Activated B cell treated with CpG ODN at 0.5 μM for 24 hours (primary cell): ENCODE results near the gene LCLAT1. TPM values are rescaled to one million over a fixed set of nuclear protein-coding genes. Genes with fewer than 3 reads are reported as not detected.

Experiments used
- ATAC-seq: fragments of 200-7000 bp; cut with Tn5 transposase; one replicate; pipeline ENCODE4 v1.10.0; 2021; ENCODE audit warnings: low read depth, mild to moderate bottlenecking, moderate library complexity
- CTCF ChIA-PET: fragments of 350-600 bp; sonication (Branson Sonifier 250); formaldehyde crosslinking; loops from one replicate; lab custom pipeline; 2021; ENCODE audit warnings: antibody characterized with exemption; lab: Charles Lee
- POLR2A ChIA-PET: fragments of 350-600 bp; sonication (Branson Sonifier 250); formaldehyde crosslinking; loops from one replicate; lab custom pipeline; 2021; ENCODE audit warnings: antibody characterized with exemption; lab: Charles Lee
- DNase-seq: peaks from one replicate; pipeline ENCODE4 v3.0.0; 2022
- H3K27ac Mint-ChIP-seq: one replicate; pipeline ENCODE4 v1.8.0; 2020; ENCODE audit warnings: mixed read lengths
- H3K27me3 Mint-ChIP-seq: one replicate; pipeline ENCODE4 v1.8.0; 2021; ENCODE audit warnings: mixed read lengths
- H3K36me3 Mint-ChIP-seq: one replicate; pipeline ENCODE4 v1.8.0; 2021; ENCODE audit warnings: low read depth, mixed read lengths
- H3K4me1 Mint-ChIP-seq: one replicate; pipeline ENCODE4 v1.8.0; 2021; ENCODE audit warnings: mixed read lengths
- H3K4me3 Mint-ChIP-seq: one replicate; pipeline ENCODE4 v1.8.0; 2020; ENCODE audit warnings: mild to moderate bottlenecking, mixed read lengths
- H3K9me3 Mint-ChIP-seq: one replicate; pipeline ENCODE4 v1.8.0; 2020; ENCODE audit warnings: mixed read lengths
- intact Hi-C: fragments of 100-400 bp; cut with micrococcal nuclease; formaldehyde crosslinking; loops from one replicate; pipeline ENCODE4 v1.15.1; 2024
- total RNA-seq: library from RNA; stranded (reverse); gene quantifications from 2 replicates; pipeline ENCODE4 v1.2.3, GENCODE V29; 2022
- TF ChIP-seq, protein P1 (sequence below): fragments of 200-600 bp; IDR thresholded peaks from one replicate; pipeline ENCODE4 v1.8.0; 2022; ENCODE audit warnings: antibody characterized with exemption, mild to moderate bottlenecking

The LCLAT1 gene
- total RNA-seq, 1 donor from 2014 or later = 25.9 TPM

DNA sequence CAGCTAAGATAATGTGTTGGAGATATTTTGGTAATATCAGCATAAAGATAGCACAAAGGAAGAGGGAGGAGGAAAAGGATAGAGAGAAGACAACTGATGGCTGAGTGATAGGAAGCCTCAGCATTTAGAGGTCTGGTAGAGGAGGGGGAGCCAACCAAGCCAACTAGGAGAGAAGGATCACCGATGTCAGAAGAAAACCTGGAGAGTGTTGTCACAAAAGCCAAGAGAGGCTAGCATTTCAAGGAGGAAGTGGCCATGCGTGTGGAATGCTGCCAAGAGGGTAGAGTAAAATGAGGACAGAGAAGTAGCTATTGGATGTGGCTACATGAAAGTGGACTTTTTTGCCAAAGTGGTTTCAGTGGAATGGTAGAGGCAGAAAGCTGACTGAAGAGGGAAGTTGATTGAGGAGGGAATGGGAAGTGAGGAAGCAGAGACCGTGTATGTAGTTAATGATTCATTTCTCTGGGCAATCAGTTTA lies 34.3 kb downstream of the LCLAT1 start:
- ATAC-seq = no peak
- ChIA-PET POLR2A (interaction anchor here (0.6 kb wide), 2 partner anchors 53 to 250 kb away, joined by 3 read pairs; no protein-coding TSS in a partner anchor), CTCF (interaction anchor here (1.5 to 1.8 kb wide), 2 partner anchors 273 to 317 kb away, joined by 5 to 7 read pairs; no protein-coding TSS in a partner anchor)
- TF ChIP-seq, protein P1, sequence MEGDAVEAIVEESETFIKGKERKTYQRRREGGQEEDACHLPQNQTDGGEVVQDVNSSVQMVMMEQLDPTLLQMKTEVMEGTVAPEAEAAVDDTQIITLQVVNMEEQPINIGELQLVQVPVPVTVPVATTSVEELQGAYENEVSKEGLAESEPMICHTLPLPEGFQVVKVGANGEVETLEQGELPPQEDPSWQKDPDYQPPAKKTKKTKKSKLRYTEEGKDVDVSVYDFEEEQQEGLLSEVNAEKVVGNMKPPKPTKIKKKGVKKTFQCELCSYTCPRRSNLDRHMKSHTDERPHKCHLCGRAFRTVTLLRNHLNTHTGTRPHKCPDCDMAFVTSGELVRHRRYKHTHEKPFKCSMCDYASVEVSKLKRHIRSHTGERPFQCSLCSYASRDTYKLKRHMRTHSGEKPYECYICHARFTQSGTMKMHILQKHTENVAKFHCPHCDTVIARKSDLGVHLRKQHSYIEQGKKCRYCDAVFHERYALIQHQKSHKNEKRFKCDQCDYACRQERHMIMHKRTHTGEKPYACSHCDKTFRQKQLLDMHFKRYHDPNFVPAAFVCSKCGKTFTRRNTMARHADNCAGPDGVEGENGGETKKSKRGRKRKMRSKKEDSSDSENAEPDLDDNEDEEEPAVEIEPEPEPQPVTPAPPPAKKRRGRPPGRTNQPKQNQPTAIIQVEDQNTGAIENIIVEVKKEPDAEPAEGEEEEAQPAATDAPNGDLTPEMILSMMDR = no peak
- intact Hi-C loops = no loop called here
- peaks cover 9% of the 10 kb centered on the region for H3K36me3 Mint-ChIP-seq
- no peak for DNase-seq
- H3K9me3 Mint-ChIP-seq = no peaks in the 10 kb centered on the region
- peak overlapping the region; percentile 10 for H3K27ac Mint-ChIP-seq
- H3K4me1 Mint-ChIP-seq = peaks cover 33% of the 10 kb centered on the region
- no peak overlapping the region for H3K4me3 Mint-ChIP-seq
- H3K27me3 Mint-ChIP-seq = no peaks in the 10 kb centered on the region

DNA sequence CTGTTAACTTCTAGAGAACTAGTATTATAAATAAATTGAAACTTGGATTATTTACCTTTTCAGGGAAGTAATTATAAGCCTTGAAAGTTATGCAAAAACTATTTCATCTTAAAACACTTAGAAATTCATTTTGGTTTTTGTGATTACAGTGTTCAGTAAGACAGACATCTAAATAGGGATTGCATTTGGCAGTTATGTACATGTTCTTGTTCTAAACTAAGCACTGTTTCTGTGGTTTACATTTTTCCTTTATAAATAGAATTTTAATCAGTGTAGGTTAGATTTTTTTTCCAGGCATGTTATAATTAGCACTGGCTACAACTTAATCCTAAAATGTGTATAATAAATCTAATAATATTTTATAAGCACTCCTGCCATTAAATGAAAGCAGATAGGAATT lies 35.0 kb downstream of the LCLAT1 start:
- Mint-ChIP-seq H3K27ac (no peak overlapping the region), H3K4me1 (peaks cover 38% of the 10 kb centered on the region), H3K9me3 (no peaks in the 10 kb centered on the region), H3K27me3 (no peaks in the 10 kb centered on the region), H3K4me3 (no peak overlapping the region), H3K36me3 (peaks cover 9% of the 10 kb centered on the region)
- ATAC-seq (no peak), DNase-seq (no peak)
- intact Hi-C loops = no loop called here
- POLR2A ChIA-PET = interaction anchor here (0.6 kb wide), 1 partner anchor 52 kb away, joined by 3 read pairs; no protein-coding TSS in a partner anchor
- TF ChIP-seq, protein P1 = no peak
- CTCF ChIA-PET = interaction anchor here (1.1 kb wide), 1 partner anchor 230 kb away, joined by 3 read pairs; no protein-coding TSS in a partner anchor

DNA sequence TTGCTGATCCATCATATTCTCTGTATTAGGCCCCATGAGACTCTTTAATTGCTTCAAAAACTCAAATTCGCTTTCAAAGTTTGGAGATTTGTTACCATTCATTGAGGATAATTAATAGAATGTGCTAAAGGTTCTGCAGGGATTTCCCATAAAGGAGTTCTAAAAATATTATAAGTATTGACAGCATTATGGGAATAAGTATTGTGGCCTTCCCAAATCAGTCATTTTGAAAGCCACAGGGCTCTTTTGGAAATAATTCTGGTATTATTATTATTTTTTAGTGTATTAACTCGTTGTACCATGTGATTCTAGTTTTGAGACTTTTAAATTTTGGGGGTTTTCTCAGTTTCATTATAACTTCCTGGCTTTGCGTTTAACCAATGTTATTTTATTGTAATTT lies 37.1 kb downstream of the LCLAT1 start:
- intact Hi-C loops = no loop called here
- CTCF ChIA-PET = no interaction called here
- H3K36me3 Mint-ChIP-seq = peaks cover 9% of the 10 kb centered on the region
- TF ChIP-seq, protein P1 = no peak
- POLR2A ChIA-PET = no interaction called here
- no peak overlapping the region for H3K4me3 Mint-ChIP-seq
- no peak overlapping the region for H3K27ac Mint-ChIP-seq
- no peak for DNase-seq
- H3K4me1 Mint-ChIP-seq = peaks cover 54% of the 10 kb centered on the region
- ATAC-seq = no peak
- H3K27me3 Mint-ChIP-seq = no peaks in the 10 kb centered on the region
- no peaks in the 10 kb centered on the region for H3K9me3 Mint-ChIP-seq

DNA sequence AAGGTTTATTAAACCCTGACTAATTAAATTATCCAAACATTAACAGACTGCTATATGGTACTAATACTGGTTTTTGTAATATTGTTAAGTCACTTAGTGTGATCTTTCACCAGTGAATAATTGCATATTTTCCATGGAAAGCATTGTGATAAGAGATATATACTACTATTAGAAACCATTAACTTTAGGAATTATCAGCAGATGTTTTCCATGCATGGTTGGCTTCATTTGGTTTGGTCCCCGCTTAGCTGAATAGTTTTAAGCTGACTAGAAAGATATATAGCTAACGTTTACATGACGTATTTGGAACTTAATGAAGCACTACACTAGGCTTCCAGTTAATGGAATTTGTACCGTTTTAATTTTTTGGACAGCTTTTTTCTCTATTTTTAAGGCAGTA lies 37.9 kb downstream of the LCLAT1 start:
- Mint-ChIP-seq H3K27ac (peak overlapping the region; percentile 8), H3K4me1 (peaks cover 56% of the 10 kb centered on the region)
- CTCF ChIA-PET = interaction anchor here (1.1 kb wide), 1 partner anchor 226 kb away, joined by 4 read pairs; no protein-coding TSS in a partner anchor

DNA sequence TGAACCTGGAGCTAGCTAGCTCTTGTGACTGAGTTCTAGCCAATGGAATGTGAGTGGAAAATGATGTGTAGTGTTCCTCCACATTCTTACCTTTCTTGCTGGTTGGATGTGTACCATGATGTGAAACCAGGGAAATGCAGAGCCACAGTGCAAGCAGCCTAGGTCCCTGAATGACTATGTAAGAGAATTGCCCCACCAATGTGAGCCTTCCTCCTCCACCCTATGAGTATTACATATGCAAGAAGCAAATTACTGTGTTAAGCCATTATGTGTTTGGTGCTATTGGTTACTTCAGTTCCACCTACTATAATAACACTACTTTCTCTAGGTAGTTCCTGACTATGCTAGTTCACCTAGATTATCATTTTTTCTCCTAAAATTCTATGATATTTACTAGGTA lies 39.6 kb downstream of the LCLAT1 start:
- TF ChIP-seq, protein P1 = no peak
- Mint-ChIP-seq H3K27ac (no peak overlapping the region), H3K4me3 (no peak overlapping the region), H3K36me3 (peaks cover 8% of the 10 kb centered on the region), H3K27me3 (no peaks in the 10 kb centered on the region), H3K4me1 (peaks cover 49% of the 10 kb centered on the region), H3K9me3 (peaks cover 3% of the 10 kb centered on the region)
- POLR2A ChIA-PET = no interaction called here
- intact Hi-C loops = no loop called here
- no peak for DNase-seq
- ATAC-seq = no peak
- CTCF ChIA-PET = no interaction called here

More for the DNA sequence above, 37.9 kb downstream of the LCLAT1 start:
- Mint-ChIP-seq H3K36me3 (peaks cover 12% of the 10 kb centered on the region), H3K27me3 (no peaks in the 10 kb centered on the region), H3K4me3 (no peak overlapping the region), H3K9me3 (peaks cover 3% of the 10 kb centered on the region)
- POLR2A ChIA-PET = no interaction called here
- TF ChIP-seq, protein P1 = no peak
- intact Hi-C loops = no loop called here
- DNase-seq (no peak), ATAC-seq (peak; percentile 34)
